ENCODE data around the gene PSORS1C2. TPM values are rescaled to one million over a fixed set of nuclear protein-coding genes. Genes with fewer than 3 reads are reported as not detected.

PSORS1C2 gene
- total RNA-seq, 2 experiments from 2014 or later: not detected

Other genes starting within 250 kb of the PSORS1C2 start
- 10 to 100 TPM; 26.7 to 36.2 TPM for gene GTF2H4, start 230.9 kb downstream of the PSORS1C2 start, total RNA-seq
- gene VARS2, start 224.8 kb downstream of the PSORS1C2 start, total RNA-seq: 10 to 100 TPM; 38.0 to 43.1 TPM
- gene SFTA2, start 206.9 kb downstream of the PSORS1C2 start, total RNA-seq: not detected
- gene MUCL3, start 198.1 kb downstream of the PSORS1C2 start, total RNA-seq: not detected
- gene MUC21, start 155.3 kb downstream of the PSORS1C2 start, total RNA-seq: not detected
- gene MUC22, start 128.6 kb downstream of the PSORS1C2 start, total RNA-seq: not detected
- gene C6orf15, start 26.5 kb downstream of the PSORS1C2 start, total RNA-seq: not detected
- gene PSORS1C1, start 24.3 kb downstream of the PSORS1C2 start, total RNA-seq: not detected
- not detected for gene CDSN, start 18.6 kb downstream of the PSORS1C2 start, total RNA-seq
- 10 to 100 TPM; 52.5 to 57.7 TPM for gene CCHCR1, start 18.7 kb upstream of the PSORS1C2 start, total RNA-seq
- 10 to 100 TPM; 81.0 to 83.3 TPM for gene TCF19, start 19.5 kb upstream of the PSORS1C2 start, total RNA-seq
- under 1 TPM; 0.22 to 0.34 TPM for gene POU5F1, start 31.6 kb upstream of the PSORS1C2 start, total RNA-seq
- gene HLA-C, start 133.0 kb upstream of the PSORS1C2 start, total RNA-seq: 1,000 to 10,000 TPM; 1,328 to 1,360 TPM
- 1,000 to 10,000 TPM; 5,415 to 5,542 TPM for gene HLA-B, start 218.1 kb upstream of the PSORS1C2 start, total RNA-seq